HG03558 (cell line): ENCODE results near the gene PLBD2.

Source experiments
- ATAC-seq: cut with Tn5 transposase; IDR thresholded peaks from one replicate; pipeline ENCODE4 v1.9.1; 2021; ENCODE audit warnings: moderate number of reproducible peaks; ENCODE audit not compliant: unreplicated experiment; ENCODE audit errors: extremely low read depth

PLBD2 gene

DNA sequence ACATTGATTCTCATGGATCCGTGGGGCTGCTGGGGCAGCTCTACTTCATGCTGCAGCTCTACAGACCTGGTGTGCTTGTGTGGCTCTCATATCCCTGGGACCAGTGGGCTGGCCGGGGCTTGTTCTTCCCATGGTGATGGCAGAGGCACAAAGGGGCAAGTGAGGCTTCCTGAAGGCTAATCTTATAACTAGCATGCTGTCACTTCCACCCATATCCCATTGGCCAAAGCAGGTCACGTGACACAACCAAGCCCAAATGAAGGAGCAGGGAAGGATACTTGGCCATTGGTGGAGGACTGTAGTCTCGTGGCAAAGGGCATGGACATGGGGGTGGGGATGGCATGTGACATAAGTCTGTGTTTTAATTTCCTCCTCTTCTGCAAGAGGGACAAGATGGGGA lies 9.9 kb downstream of the PLBD2 start:
- ATAC-seq = no peak

DNA sequence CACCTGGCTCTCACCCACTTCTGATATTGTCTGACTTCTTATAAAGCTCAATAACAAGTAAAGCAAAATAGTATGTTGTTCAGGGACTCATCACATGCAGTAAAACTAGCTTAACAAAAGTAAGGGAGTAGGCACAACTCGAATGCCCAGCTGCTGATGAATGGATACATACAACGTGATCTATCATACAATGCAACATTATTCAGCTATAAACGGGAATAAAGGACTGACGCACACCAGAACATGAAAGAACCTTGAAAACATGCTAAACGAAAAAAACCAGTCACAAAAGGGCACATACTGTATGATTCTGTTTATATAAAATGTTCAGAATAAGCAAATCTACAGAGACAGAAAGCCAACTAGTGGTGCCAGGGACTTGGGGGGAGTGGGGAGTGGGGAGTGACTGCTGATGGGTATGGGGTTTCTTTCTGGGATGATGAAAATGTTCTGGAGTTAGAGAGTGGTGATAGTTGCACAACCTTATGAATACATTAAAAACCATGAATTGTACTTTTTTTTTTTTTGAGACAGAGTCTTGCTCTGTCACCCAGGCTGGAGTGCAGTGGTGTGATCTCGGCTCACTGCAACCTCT lies 11.1 kb downstream of the PLBD2 start:
- ATAC-seq = no peak

DNA sequence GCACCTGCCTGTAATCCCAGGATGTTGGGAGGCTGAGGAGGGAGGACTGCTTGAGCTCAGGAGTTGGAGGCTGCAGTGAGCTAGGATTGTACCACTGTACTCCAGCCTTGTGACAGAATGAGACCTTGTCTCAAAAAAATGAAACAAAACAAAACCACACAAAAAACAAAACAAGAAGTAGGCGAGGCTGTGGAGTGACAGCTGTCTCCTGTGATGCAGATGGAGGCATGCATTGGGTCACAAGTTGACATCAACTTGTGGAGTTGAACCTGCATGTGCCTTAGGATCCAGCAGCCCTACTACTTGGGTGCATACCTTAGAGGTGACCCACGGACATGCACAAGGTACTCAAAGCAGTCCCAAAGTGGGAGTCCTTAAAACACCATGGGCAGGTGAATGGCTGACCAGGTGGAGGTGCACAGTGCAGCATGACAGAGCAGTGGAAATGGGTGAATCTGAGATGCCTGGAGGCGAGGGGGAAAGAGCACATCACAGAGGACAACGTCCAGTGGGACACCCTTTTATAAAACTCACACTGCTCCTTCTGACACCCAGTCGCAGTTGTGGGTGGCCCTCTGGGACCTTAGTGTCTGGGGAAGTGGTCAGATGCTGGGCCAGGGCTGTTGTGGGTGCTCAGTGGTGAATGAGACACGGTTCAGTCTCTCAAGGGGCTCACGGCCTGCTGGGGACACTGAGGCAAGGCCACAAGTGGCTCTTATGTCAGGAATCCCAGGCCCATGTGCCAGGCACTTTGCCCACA lies 12.7 kb downstream of the PLBD2 start:
- ATAC-seq = no peak

DNA sequence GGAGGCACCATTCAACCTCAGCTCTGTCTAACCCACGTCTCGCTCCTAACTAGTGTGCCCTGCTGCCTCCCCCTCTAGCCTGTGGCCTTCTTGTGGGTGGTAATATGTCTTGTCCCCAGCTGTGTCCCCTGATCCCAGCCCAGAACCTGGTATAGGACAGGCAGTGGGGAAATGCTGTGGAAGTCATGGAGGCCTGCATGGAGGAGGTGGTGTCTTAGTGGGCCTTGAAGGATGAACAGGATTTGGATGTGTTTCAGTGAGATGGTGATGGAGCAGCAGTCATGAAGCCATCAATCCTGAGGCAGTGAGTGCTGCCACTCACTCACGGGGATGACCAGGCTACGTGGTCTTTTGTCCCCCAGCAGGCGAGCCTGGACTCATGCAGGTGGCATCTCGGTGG lies 13.4 kb downstream of the PLBD2 start:
- no peak for ATAC-seq

DNA sequence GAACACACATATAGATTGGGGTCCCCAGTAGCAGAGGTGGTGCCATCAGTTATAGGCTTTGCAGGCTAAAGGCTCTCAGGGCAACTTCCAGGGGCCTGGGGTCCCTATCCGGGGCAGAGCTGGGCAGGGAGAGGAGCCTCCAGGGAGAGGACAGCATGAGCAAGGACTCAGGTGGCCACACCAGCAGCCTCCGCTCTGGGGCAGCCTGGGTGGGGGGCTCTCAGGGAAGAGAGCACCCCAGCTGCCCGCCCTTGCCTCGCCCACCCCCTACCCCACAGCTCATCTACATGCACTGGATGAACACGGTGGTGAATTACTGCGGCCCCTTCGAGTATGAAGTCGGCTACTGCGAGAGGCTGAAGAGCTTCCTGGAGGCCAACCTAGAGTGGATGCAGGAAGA lies 14.0 kb downstream of the PLBD2 start:
- no peak for ATAC-seq

DNA sequence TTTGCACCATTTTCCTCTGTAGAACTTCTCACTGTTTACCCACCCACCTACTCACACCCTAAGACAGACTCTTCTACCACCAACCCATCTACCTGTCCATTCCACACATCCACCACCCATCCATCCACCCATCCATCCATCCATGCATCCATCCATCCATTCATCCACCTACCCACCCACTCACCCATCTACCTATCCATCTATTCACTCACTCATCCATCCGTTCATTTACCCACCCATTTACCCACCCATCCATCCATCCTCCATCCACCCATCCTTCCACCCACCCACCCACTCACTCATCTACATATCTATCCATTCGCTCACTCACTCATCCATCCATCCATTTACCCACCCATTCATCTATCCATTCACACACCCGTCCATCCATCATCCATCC lies 15.1 kb downstream of the PLBD2 start:
- no peak for ATAC-seq

DNA sequence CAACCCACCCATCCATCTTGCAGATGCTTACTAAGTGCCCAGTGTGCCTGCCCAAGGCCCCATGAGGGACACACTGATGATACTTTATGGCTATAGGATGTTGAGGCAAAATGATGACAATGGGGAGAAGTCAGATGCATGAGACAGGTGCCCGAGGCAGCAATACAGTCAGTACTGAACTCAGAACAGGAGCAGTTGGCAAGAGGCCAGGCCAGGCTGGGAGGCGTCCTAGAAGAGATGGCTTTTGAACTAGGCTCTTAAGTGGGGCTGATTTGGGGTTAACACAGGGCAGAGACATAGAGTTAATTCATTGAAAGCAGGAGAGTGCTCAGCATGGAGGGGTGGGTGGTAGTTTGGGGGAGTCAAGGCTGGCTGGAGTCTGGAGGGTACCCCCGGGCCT lies 15.6 kb downstream of the PLBD2 start:
- no peak for ATAC-seq

DNA sequence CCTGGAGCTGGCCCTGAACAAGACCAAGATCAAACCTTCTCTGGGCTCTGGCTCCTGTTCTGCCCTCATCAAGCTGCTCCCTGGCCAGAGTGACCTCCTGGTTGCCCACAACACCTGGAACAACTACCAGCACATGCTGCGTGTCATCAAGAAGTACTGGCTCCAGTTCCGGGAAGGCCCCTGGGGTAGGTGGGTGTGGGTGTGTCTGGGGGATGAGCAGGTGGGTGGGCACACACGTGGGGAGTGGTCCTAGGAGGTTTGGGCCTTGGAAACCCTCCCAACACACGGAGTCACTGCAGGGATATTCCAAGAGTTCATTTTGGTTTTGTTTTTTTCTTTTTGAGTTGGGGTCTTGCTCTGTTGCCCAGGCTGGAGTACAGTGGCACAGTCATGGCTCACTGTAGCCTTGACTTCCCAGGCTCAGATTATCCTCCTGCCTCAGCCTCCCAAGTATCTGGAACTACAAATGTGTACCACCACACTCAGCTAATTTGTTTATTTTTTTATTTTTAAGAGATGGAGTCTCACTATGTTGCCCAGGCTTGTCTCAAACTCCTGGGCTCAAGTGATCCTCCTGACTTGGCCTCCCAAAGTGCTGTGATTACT lies 16.5 kb downstream of the PLBD2 start:
- no peak for ATAC-seq

DNA sequence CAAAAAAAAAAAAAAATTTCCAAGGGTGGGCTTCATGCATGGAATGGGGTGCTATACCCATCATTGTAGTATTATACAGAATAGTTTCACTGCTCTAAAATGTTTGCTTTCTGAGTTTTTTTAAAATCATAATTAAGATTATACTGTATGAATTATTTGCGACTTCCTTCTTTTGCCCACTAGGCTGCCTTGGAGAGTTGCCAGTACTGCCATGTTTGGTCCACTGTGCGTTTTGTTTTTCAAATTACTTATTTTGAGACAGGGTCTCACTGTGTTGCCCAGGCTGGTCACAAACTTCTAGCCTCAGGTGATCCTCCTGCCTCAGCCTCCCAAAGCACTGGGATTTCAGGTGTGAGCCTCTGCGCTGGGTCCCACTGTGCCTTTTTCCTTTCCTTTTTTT lies 19.9 kb downstream of the PLBD2 start:
- no peak for ATAC-seq

DNA sequence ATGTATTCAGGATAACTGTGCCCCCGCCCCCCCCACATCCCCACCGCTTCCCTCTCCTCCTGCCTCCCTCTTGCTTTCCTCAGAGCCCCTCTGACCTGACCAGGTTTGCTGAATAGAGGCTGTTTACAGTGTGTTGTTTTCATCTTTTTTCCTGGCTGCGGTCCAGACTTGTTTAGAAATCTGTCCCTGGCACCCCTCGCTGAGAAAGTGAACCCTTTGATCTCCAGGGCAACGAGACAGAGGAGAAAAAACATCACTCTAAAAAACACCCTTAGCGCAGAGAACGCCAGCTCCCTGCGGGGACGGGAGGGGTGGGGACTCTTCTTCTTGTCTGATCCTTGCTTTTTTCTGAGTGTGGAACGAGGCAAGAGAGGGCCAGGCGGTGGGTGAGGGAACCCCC lies 22.8 kb downstream of the PLBD2 start:
- no peak for ATAC-seq

DNA sequence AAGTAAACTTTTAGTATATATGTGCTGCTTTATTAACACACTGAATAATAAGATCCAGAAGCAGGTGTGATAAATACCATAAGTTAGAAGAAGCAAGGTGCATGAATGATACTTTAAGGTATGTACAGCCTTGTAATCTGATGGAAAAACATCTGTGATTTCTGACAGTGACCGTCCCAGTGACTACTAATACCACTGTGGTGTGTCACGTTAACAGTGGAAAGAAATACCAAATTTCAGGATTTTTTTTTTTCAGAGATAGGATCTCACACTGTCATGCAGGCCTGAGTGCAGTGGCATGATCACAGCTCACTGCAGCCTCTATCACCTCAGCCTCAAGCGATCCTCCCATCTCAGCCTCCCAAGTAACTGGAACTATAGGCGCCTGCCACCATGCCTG lies 23.8 kb downstream of the PLBD2 start:
- ATAC-seq = no peak

DNA sequence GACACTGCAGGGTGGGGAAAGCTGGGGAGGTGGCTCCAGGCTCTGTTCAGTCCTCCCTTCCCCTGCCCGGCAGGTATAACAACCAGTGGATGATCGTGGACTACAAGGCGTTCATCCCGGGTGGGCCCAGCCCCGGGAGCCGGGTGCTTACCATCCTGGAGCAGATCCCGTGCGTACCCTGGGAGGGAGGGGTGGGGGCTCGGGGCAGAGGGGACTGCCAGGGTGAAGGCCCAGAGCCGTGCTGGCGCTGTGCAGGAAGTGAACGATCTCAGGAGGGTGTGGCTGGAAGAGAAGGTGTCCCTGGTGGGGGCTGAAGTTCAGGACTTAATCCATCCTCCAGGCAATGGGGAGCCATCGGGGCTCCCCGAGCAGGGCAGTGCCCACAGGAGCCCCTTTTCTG lies 26.4 kb downstream of the PLBD2 start:
- no peak for ATAC-seq

DNA sequence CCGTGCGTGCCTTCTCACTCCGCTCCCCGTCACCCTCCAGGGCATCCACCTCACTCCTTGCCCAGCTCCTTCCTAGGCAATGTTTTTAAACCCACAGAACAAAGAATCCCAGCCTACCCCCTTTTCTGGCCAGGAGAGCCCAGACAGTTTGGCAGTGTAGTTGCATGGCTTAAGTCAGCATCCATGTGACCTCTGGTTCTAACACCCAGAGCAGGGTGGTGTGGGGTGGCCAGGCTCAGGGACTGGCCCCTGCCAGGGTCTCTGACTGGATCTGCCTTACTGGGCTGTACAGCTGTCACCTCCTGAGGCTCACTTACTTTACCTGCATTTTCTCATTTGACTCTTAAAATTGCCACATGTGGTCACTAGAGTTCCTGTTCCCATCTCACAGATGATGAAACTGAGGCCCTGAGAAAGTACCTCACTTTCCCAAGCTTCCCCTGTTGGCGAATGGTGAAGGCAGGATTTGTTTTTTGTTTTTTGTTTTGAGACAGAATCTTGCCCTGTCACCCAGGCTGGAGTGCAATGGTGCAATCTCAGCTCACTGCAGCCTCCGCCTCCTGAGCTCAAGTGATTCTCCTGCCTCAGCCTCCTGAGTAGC lies 27.0 kb downstream of the PLBD2 start:
- no peak for ATAC-seq

DNA sequence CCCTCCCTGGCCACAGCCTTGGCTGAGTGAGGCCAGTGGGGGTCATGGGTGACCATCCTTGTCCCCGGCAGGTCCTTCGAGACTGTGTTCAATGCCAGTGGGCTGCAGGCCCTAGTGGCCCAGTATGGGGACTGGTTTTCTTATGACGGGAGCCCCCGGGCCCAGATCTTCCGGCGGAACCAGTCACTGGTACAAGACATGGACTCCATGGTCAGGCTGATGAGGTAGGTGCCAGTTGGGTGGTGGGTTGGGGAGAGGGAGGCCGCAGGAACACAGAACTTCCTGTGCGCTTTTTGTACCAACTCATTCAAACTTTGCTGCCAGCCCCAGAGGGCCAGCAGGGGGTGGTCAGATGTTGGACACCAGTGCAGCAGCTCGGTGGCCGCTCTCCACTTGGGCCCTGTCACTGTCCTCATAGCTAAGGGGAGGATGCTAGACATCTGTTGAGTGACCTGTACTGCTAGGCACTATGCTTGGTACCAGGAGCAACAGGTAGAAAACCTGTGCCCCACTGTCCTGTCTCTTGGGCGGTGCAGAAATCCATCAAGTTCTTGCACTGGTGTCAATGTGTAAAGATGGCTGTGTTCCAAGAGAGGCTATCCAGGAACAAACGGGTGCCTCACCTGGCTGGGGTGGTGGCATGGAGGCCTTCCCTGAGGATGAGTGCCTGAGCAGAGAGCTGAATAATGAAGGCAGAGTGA lies 28.6 kb downstream of the PLBD2 start:
- ATAC-seq = no peak

DNA sequence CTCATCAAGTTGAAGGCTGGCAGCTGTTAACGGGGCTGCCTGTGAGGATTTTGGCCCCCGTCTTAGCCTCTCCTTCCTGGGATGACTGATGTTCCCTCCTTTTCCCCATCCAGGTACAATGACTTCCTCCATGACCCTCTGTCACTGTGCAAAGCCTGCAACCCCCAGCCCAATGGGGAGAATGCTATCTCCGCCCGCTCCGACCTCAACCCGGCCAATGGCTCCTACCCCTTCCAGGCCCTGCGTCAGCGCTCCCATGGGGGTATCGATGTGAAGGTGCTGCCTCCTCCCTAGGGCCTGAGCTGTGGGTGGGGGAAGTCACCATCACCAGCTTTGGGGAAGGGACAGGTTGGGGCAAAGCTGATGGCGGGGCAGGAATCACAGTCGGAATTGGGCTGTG lies 29.2 kb downstream of the PLBD2 start:
- no peak for ATAC-seq

DNA sequence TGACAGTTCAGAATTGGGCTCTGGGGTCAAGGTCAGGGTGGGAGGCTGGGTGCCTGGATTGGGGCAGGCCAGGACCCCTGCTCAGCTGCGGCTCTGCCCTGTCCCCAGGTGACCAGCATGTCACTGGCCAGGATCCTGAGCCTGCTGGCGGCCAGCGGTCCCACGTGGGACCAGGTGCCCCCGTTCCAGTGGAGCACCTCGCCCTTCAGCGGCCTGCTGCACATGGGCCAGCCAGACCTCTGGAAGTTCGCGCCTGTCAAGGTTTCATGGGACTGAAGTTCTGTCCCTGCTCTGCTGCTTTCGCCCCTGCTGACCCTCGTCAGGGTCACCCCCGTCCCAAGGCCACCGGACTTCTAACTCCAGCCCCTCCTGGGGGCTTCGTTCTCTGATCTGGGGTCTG lies 30.0 kb downstream of the PLBD2 start:
- no peak for ATAC-seq

DNA sequence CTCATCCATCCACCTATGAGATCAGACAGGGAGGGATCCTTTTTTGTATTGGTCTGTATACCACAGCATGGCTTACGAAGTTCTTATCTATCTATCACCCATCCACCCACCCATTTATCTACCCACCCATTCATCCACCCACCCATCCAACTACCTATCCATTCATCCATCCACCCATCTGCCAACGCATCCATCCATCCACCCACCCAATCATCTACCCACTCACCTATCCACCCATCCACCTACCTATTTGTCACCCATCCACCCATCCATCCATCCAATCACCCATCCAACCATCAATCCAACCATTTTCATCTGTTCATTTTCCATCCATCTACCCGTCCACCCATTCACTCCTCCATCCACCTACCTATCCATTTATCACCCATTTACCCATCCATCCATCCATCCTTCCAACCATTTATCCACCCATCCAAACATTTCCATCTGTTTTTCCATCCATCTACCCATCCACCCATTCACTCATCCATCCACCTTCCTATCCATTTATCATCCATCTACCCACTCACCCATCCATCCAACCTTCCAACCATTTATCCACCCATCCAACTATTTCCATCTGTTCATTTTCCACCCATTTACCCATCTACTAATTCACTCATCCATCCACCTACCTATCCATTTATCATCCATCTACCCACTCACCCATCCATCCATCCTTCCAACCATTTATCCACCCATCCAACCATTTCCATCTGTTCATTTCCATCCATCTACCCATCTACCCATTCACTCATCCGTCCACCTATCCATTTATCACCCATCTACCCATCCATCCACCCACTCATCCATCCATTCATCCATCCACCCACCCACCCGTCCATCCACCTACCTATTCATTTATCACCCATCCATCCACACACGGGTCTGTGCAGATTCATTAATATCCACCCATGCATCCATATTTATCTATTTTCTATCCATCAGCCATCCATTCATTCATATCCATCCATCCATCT lies 32.0 kb downstream of the PLBD2 start:
- no peak for ATAC-seq

DNA sequence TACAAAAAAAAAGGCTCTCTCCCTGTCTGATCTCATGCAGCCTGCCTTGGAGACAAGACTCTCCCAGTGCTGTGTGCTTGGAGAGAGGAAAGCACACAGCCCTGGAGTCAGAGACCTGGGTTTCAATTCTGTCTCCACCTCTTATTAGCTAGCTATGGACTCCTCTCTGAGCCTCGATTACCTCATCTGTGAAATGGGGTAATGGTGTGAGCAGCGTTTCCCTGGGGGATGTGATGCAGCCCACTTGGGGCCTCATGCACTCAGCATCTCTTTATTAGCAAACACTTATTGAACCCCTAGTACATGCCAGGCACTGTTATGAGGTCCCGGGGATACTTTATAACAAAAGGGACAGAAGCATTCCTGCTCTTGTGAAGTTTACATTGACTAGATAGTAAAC lies 32.8 kb downstream of the PLBD2 start:
- ATAC-seq = no peak

DNA sequence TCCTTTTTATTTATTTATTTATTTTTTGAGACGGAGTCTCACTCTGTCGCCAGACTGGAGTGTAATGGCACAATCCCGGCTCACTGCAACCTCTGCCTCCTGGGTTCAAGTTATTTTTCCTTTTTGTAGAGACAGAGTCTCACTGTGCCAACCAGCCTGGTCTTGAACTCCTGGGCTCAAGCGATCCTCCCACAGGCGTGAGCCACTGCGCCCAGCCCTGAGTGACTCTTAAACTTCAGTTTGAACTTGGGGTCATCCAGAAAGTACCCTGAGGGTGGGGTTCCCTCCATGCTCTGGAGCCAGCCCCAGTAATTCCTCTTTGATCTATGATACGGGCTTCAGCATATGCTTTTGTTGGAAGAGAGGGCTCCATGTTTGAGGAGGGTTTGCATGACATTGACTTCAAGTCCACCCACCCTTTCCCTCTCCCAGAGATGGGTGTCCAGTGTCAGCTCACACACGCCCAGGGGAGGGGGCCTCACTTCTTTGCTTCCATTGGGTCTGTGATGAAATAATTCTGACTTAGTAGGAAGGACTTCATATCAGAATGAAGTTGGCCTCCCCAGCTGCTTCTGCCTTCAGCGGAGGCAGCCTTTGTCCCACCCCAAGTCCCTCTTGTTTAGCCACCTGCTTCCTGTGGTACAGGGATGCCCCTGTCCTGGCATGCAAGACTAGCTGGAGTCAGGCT lies 33.4 kb downstream of the PLBD2 start:
- no peak for ATAC-seq
